Activated gamma-delta T cell treated with Interleukin-2 at 50 U/mL for 16 hours (primary cell): ENCODE results near the gene RALGAPA2.

Experiments
- DNase-seq: peaks from one replicate; pipeline ENCODE4 v3.0.0-alpha.2; 2020

RALGAPA2 gene

GRCh38 chr20:20627471-20627870 is 85.0 kb downstream of the RALGAPA2 start:
- no peak for DNase-seq

GRCh38 chr20:20624914-20625313 is 87.5 kb downstream of the RALGAPA2 start:
- no peak for DNase-seq

- DNase-seq = no peak
These were observed 91.2 kb downstream of the RALGAPA2 start for GRCh38 chr20:20621195-20621594.

- DNase-seq = no peak
These were observed 98.1 kb downstream of the RALGAPA2 start for GRCh38 chr20:20614391-20614790.

- DNase-seq = no peak
These were observed 100.2 kb downstream of the RALGAPA2 start for GRCh38 chr20:20612251-20612650.

GRCh38 chr20:20611167-20611566 is 101.3 kb downstream of the RALGAPA2 start:
- DNase-seq = no peak

GRCh38 chr20:20609522-20609921 is 102.9 kb downstream of the RALGAPA2 start:
- no peak for DNase-seq

- no peak for DNase-seq
These were observed 103.8 kb downstream of the RALGAPA2 start for GRCh38 chr20:20608641-20609040.

GRCh38 chr20:20608041-20608440 is 104.4 kb downstream of the RALGAPA2 start:
- no peak for DNase-seq

GRCh38 chr20:20606881-20607280 is 105.6 kb downstream of the RALGAPA2 start:
- DNase-seq = no peak

- no peak for DNase-seq
These were observed 106.4 kb downstream of the RALGAPA2 start for GRCh38 chr20:20606050-20606449.

GRCh38 chr20:20604907-20605306 is 107.5 kb downstream of the RALGAPA2 start:
- no peak for DNase-seq

- no peak for DNase-seq
These were observed 108.1 kb downstream of the RALGAPA2 start for GRCh38 chr20:20604357-20604756.

GRCh38 chr20:20603339-20603990 is 109.0 kb downstream of the RALGAPA2 start:
- peak; percentile 5 for DNase-seq

- no peak for DNase-seq
These were observed 114.5 kb downstream of the RALGAPA2 start for GRCh38 chr20:20597966-20598365.

GRCh38 chr20:20594171-20594530 is 118.3 kb downstream of the RALGAPA2 start:
- DNase-seq = no peak

GRCh38 chr20:20593447-20594170 is 118.8 kb downstream of the RALGAPA2 start:
- no peak for DNase-seq

- no peak for DNase-seq
These were observed 127.3 kb downstream of the RALGAPA2 start for GRCh38 chr20:20585146-20585545.

- no peak for DNase-seq
These were observed 129.7 kb downstream of the RALGAPA2 start for GRCh38 chr20:20582734-20583133.

- no peak for DNase-seq
These were observed 132.3 kb downstream of the RALGAPA2 start for GRCh38 chr20:20580139-20580538.

- DNase-seq = no peak
These were observed 133.6 kb downstream of the RALGAPA2 start for GRCh38 chr20:20578838-20579237.

GRCh38 chr20:20573797-20574196 is 138.6 kb downstream of the RALGAPA2 start:
- no peak for DNase-seq

- no peak for DNase-seq
These were observed 141.2 kb downstream of the RALGAPA2 start for GRCh38 chr20:20571068-20571780.

- peak; percentile 5 for DNase-seq
These were observed 143.7 kb downstream of the RALGAPA2 start for GRCh38 chr20:20568604-20569205.
